CD8-positive, alpha-beta memory T cell (primary cell): ENCODE data around the gene GSG1L. TPM values are rescaled to one million over a fixed set of nuclear protein-coding genes. Genes with fewer than 3 reads are reported as not detected.
A peak's percentile ranks its signal among the peaks of the same experiment; 100 is the strongest.

Experiments
- CTCF ChIA-PET: fragments of 350-600 bp; sonication (Branson Sonifier 250); formaldehyde crosslinking; loops from one replicate; lab custom pipeline; 2021; ENCODE audit warnings: antibody characterized with exemption; lab: Charles Lee
- POLR2A ChIA-PET: fragments of 350-600 bp; sonication (Branson Sonifier 250); formaldehyde crosslinking; loops from one replicate; lab custom pipeline; 2021; ENCODE audit warnings: antibody characterized with exemption; lab: Charles Lee
- DNase-seq, 5 donors: peaks; one replicate each; pipeline versions ENCODE4 v3.0.0 to v3.0.0-alpha.2; 2020 to 2022; ENCODE audit warnings: mixed read lengths in 1 of 5
- H3K27ac ChIP-seq: one replicate; pipeline ENCODE4 v1.7.0; 2013; ENCODE audit warnings: low read depth, mild to moderate bottlenecking, low read length, moderate library complexity
- H3K27me3 ChIP-seq: 2 replicates; pipeline ENCODE4 v1.7.0; 2013; ENCODE audit warnings: low read length, mild to moderate bottlenecking; ENCODE audit not compliant: insufficient read depth, poor library complexity, severe bottlenecking
- H3K36me3 ChIP-seq: 2 replicates; pipeline ENCODE4 v1.7.0; 2013; ENCODE audit warnings: mild to moderate bottlenecking, low read length, moderate library complexity; ENCODE audit not compliant: insufficient read depth
- H3K4me1 ChIP-seq: 2 replicates; pipeline ENCODE4 v1.7.0; 2013; ENCODE audit warnings: mild to moderate bottlenecking, low read length, moderate library complexity; ENCODE audit not compliant: insufficient read depth
- H3K4me3 ChIP-seq: 2 replicates; pipeline ENCODE4 v1.7.0; 2013; ENCODE audit warnings: mild to moderate bottlenecking, low read length
- H3K9me3 ChIP-seq: 2 replicates; pipeline ENCODE4 v1.7.0; 2013; ENCODE audit warnings: mild to moderate bottlenecking, low read length
- H3K27ac Mint-ChIP-seq, 8 donors: one replicate each; pipeline ENCODE4 v1.8.0; 2020 to 2021; ENCODE audit warnings: mixed read lengths in 8 of 8, mild to moderate bottlenecking in 6 of 8, inconsistent platforms in 3 of 8, moderate library complexity in 3 of 8
- H3K27me3 Mint-ChIP-seq, 2 donors: one replicate each; pipeline ENCODE4 v1.8.0; 2020 to 2021; ENCODE audit warnings: mixed read lengths in 2 of 2, mild to moderate bottlenecking in 1 of 2, moderate library complexity in 1 of 2
- H3K36me3 Mint-ChIP-seq, 3 donors: one replicate each; pipeline ENCODE4 v1.8.0; 2020 to 2021; ENCODE audit warnings: mixed read lengths in 3 of 3, inconsistent platforms in 1 of 3, mild to moderate bottlenecking in 1 of 3
- H3K4me1 Mint-ChIP-seq, 3 donors: one replicate each; pipeline ENCODE4 v1.8.0; 2020 to 2021; ENCODE audit warnings: mixed read lengths in 3 of 3, inconsistent platforms in 1 of 3, mild to moderate bottlenecking in 1 of 3
- H3K4me3 Mint-ChIP-seq, 7 donors: one replicate each; pipeline ENCODE4 v1.8.0; 2020 to 2021; ENCODE audit warnings: mixed read lengths in 7 of 7, mild to moderate bottlenecking in 6 of 7, moderate library complexity in 4 of 7, inconsistent platforms in 2 of 7
- H3K9me3 Mint-ChIP-seq, 5 donors: one replicate each; pipeline ENCODE4 v1.8.0; 2020 to 2022; ENCODE audit warnings: mixed read lengths in 5 of 5, mild to moderate bottlenecking in 3 of 5, moderate library complexity in 2 of 5, inconsistent platforms in 1 of 5
- polyA plus RNA-seq: library from polyadenylated mRNA; unstranded; fragments of 300-500 nt; fragmentation: Illumina TruSeq; gene quantifications from one replicate; pipeline ENCODE4 v1.2.3, GENCODE V29; 2021
- total RNA-seq, 2 experiments: library from RNA; stranded (reverse); gene quantifications; one replicate each; pipeline ENCODE4 v1.2.3, GENCODE V29; 2021

GSG1L gene
- total and polyA plus RNA-seq, 3 experiments from 2014 or later = 0.18 TPM; not detected in 2

DNA sequence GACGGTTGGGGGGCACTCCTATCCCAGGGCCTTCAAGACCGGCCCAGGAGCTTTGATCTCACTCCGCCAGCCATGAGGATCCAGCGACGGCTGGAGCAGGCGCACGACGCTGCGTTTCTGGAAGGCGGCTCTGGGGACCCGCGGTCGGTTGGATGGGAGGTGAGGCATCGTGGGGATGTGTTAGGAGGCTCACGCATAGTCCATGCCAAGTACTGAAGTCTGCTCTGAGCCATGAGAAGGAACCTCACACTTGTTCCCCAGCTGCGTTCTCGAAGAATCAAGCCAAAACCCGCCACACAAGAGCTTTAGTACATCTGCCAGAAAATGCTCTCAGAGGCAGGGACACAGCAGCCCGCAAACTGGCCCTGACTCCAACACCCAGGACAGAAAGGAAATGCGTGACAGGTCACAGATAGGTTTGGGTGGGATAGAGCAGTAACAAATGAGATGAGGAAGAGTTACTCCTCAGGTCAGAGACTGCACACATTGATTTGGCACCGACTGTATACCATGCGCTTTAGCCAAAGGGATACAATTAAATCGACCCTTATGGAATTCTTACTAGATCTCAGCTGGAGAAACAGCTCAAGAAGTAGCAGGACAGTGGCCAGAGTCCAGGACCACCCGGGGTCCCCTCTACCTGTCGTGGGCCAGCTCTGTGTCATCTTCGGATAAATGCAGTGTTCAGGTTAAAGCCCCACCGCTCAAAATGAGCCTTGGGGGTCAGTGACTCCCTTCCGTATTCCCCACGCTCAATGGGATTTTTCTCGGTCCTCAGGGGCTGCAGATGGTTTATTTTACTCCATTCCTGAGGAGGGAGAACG, 6.7 kb upstream of the GSG1L start:
- Mint-ChIP-seq H3K4me3 (no peak overlapping the region), H3K9me3 (no peaks in the 10 kb centered on the region)

GRCh38 chr16:28068976-28069375, 5.5 kb upstream of the GSG1L start:
- Mint-ChIP-seq H3K36me3 (peaks cover 0 to 3% (median 0%) of the 10 kb centered on the region in 3 donors), H3K27me3 (peaks cover 5 to 27% of the 10 kb centered on the region in 2 donors)
- POLR2A ChIA-PET = no interaction called here

More for the DNA sequence above, 6.7 kb upstream of the GSG1L start:
- peak overlapping the region in 1 of 8 donors; percentile 75 for H3K27ac Mint-ChIP-seq
- DNase-seq = no peak
- Histone ChIP-seq H3K27me3 (no peaks in the 10 kb centered on the region), H3K9me3 (no peaks in the 10 kb centered on the region), H3K27ac (no peak overlapping the region), H3K4me1 (no peaks in the 10 kb centered on the region), H3K4me3 (no peak overlapping the region), H3K36me3 (no peaks in the 10 kb centered on the region)
- CTCF ChIA-PET = interaction anchor here (0.7 to 1.7 kb wide), 7 partner anchors 10 to 148 kb away, joined by 3 to 9 read pairs (median 3); no protein-coding TSS in a partner anchor
- POLR2A ChIA-PET = no interaction called here
- H3K4me1 Mint-ChIP-seq = no peaks in the 10 kb centered on the region
- H3K27me3 Mint-ChIP-seq = peaks cover 5 to 16% of the 10 kb centered on the region in 2 donors
- peaks cover 0 to 3% (median 0%) of the 10 kb centered on the region in 3 donors for H3K36me3 Mint-ChIP-seq

DNA sequence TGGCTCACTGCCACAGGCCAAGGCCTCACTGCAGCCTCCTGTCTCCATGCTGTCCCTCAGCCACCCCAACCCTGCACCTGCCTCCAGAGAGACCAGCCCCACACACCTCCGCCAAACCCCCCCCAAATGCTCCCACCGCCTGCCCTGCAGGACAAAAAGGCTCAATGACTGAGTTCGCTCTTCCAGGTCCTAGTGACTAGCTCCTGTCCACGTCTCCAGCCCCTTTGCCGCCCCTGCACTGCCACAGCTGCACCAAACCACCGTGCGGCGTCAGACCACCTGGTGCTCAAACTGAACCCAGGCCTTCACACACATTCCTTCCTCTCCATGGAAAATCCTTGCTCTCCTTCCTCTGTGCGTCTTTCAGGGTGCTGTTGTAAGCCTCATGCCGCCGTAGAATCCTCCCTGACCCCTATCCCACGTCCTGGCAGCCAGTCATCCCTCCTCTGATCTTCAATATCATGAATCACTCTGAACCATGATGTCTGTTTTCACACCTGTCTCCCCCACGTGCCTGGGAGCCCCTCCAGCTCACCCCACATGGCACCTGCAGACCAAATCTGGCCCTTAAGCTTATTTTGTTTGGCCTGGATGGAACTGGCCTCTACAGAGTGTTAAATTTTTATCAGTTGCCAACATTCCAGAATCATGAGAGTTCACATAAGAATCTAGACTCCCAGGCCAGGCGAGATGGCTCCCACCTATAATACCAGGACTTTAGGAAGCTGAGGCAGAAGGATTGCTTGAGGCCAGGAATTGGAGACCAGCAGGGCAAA, 4.3 kb upstream of the GSG1L start:
- Mint-ChIP-seq H3K36me3 (peaks cover 0 to 3% (median 0%) of the 10 kb centered on the region in 3 donors), H3K4me3 (no peak overlapping the region), H3K27ac (peak overlapping the region in 2 of 8 donors; percentile 40 to 63), H3K4me1 (no peaks in the 10 kb centered on the region), H3K9me3 (no peaks in the 10 kb centered on the region), H3K27me3 (peaks cover 5 to 27% of the 10 kb centered on the region in 2 donors)
- no peak for DNase-seq
- Histone ChIP-seq H3K27me3 (no peaks in the 10 kb centered on the region), H3K4me3 (no peak overlapping the region), H3K4me1 (no peaks in the 10 kb centered on the region), H3K9me3 (no peaks in the 10 kb centered on the region), H3K27ac (no peak overlapping the region), H3K36me3 (no peaks in the 10 kb centered on the region)
- CTCF ChIA-PET = no interaction called here
- POLR2A ChIA-PET = no interaction called here

More at GRCh38 chr16:28068976-28069375, 5.5 kb upstream of the GSG1L start:
- no peaks in the 10 kb centered on the region for H3K27me3 ChIP-seq
- H3K27ac ChIP-seq = no peak overlapping the region
- CTCF ChIA-PET = no interaction called here
- no peak overlapping the region for H3K4me3 ChIP-seq
- Mint-ChIP-seq H3K9me3 (no peaks in the 10 kb centered on the region), H3K4me1 (no peaks in the 10 kb centered on the region), H3K27ac (no peak overlapping the region), H3K4me3 (no peak overlapping the region)
- H3K9me3 ChIP-seq = no peaks in the 10 kb centered on the region
- no peak for DNase-seq
- no peaks in the 10 kb centered on the region for H3K4me1 ChIP-seq
- no peaks in the 10 kb centered on the region for H3K36me3 ChIP-seq

GRCh38 chr16:28064706-28065249, 1.3 kb upstream of the GSG1L start:
- no peaks in the 10 kb centered on the region for H3K9me3 Mint-ChIP-seq
- ChIA-PET CTCF (no interaction called here), POLR2A (no interaction called here)

GRCh38 chr16:28064150-28064549, 636 bp upstream of the GSG1L start:
- Histone ChIP-seq H3K9me3 (no peaks in the 10 kb centered on the region), H3K27me3 (peaks cover 10% of the 10 kb centered on the region), H3K27ac (no peak overlapping the region), H3K4me1 (no peaks in the 10 kb centered on the region), H3K4me3 (no peak overlapping the region), H3K36me3 (no peaks in the 10 kb centered on the region)
- CTCF ChIA-PET = no interaction called here
- DNase-seq = no peak
- H3K27me3 Mint-ChIP-seq = peaks cover 25 to 48% of the 10 kb centered on the region in 2 donors
- H3K4me1 Mint-ChIP-seq = peaks cover 0 to 10% (median 0%) of the 10 kb centered on the region in 3 donors
- no peak overlapping the region for H3K27ac Mint-ChIP-seq
- H3K4me3 Mint-ChIP-seq = no peak overlapping the region
- peaks cover 0 to 1% (median 0%) of the 10 kb centered on the region in 3 donors for H3K36me3 Mint-ChIP-seq
- no peaks in the 10 kb centered on the region for H3K9me3 Mint-ChIP-seq
- POLR2A ChIA-PET = no interaction called here

More at GRCh38 chr16:28064706-28065249, 1.3 kb upstream of the GSG1L start:
- no peaks in the 10 kb centered on the region for H3K9me3 ChIP-seq
- no peak overlapping the region for H3K27ac ChIP-seq
- Mint-ChIP-seq H3K27ac (peak overlapping the region in 1 of 8 donors; percentile 82), H3K36me3 (peaks cover 0 to 1% (median 0%) of the 10 kb centered on the region in 3 donors), H3K27me3 (peaks cover 23 to 42% of the 10 kb centered on the region in 2 donors), H3K4me3 (peak overlapping the region in 3 of 7 donors; percentile 8 to 41 (median 24)), H3K4me1 (peaks cover 0 to 10% (median 0%) of the 10 kb centered on the region in 3 donors)
- H3K36me3 ChIP-seq = no peaks in the 10 kb centered on the region
- H3K4me3 ChIP-seq = no peak overlapping the region
- peaks cover 10% of the 10 kb centered on the region for H3K27me3 ChIP-seq
- no peaks in the 10 kb centered on the region for H3K4me1 ChIP-seq
- no peak for DNase-seq

- H3K4me3 ChIP-seq = no peak overlapping the region
- H3K4me3 Mint-ChIP-seq = no peak overlapping the region
- H3K27ac ChIP-seq = no peak overlapping the region
- no peaks in the 10 kb centered on the region for H3K4me1 ChIP-seq
- peaks cover 29 to 58% of the 10 kb centered on the region in 2 donors for H3K27me3 Mint-ChIP-seq
- ChIA-PET POLR2A (no interaction called here), CTCF (no interaction called here)
- no peak for DNase-seq
- no peaks in the 10 kb centered on the region for H3K9me3 ChIP-seq
- H3K9me3 Mint-ChIP-seq = no peaks in the 10 kb centered on the region
- peaks cover 10% of the 10 kb centered on the region for H3K27me3 ChIP-seq
- H3K36me3 Mint-ChIP-seq = peaks cover 0 to 1% (median 0%) of the 10 kb centered on the region in 3 donors
- peaks cover 2 to 10% (median 3%) of the 10 kb centered on the region in 3 donors for H3K4me1 Mint-ChIP-seq
- H3K27ac Mint-ChIP-seq = no peak overlapping the region
- no peaks in the 10 kb centered on the region for H3K36me3 ChIP-seq
Measured at GRCh38 chr16:28062847-28063521, 530 bp downstream of the GSG1L start.

- Histone ChIP-seq H3K36me3 (no peaks in the 10 kb centered on the region), H3K4me3 (no peak overlapping the region), H3K9me3 (no peaks in the 10 kb centered on the region), H3K4me1 (no peaks in the 10 kb centered on the region), H3K27ac (no peak overlapping the region), H3K27me3 (peaks cover 14% of the 10 kb centered on the region)
- Mint-ChIP-seq H3K27me3 (peaks cover 31 to 65% of the 10 kb centered on the region in 2 donors), H3K9me3 (no peaks in the 10 kb centered on the region), H3K4me3 (peak overlapping the region in 1 of 7 donors; percentile 59), H3K27ac (no peak overlapping the region), H3K4me1 (peaks cover 2 to 10% (median 3%) of the 10 kb centered on the region in 3 donors), H3K36me3 (peaks cover 0 to 1% (median 0%) of the 10 kb centered on the region in 3 donors)
- POLR2A ChIA-PET = no interaction called here
- CTCF ChIA-PET = no interaction called here
- no peak for DNase-seq
Measured at GRCh38 chr16:28062261-28062846, 1.2 kb downstream of the GSG1L start.
